NB4 (cell line): ENCODE data around the gene SORD.
"Not testable (repeated sequence)": the region's sequence is repeated elsewhere in the genome, so short reads cannot be mapped to it uniquely, and the experiment has no call there.

Source experiments
- CTCF ChIP-seq: IDR thresholded peaks from one replicate; pipeline ENCODE4 v1.5.1; 2012; ENCODE audit warnings: low read depth, low read length
- POLR2A ChIP-seq: IDR thresholded peaks from 2 replicates; pipeline ENCODE4 v1.6.1; 2011; ENCODE audit warnings: mild to moderate bottlenecking; ENCODE audit not compliant: insufficient read length; ENCODE audit errors: extremely low read depth

GRCh38 chr15:45032501-45032900 is 9.5 kb downstream of the SORD start:
- TF ChIP-seq CTCF, POLR2A: not testable (repeated sequence)
